SKM-1 (cell line): Measurements from ENCODE around the gene SCCPDH.
A peak's percentile ranks its signal among the peaks of the same experiment; 100 is the strongest.
"Not testable (repeated sequence)": the region's sequence is repeated elsewhere in the genome, so short reads cannot be mapped to it uniquely, and the experiment has no call there.

Experiments used
- DNase-seq: peaks from one replicate; lab custom pipeline; 2025; ENCODE audit not compliant: unreplicated experiment; lab: John Stamatoyannopoulos, UW

SCCPDH gene

GRCh38 chr1:246705368-246705767 is 18.8 kb upstream of the SCCPDH start:
- DNase-seq, result no peak

- DNase-seq, result no peak
Measured at GRCh38 chr1:246708166-246708565, 16.0 kb upstream of the SCCPDH start.

- DNase-seq, result no peak
Measured at GRCh38 chr1:246709196-246709595, 15.0 kb upstream of the SCCPDH start.

GRCh38 chr1:246709835-246710234 is 14.4 kb upstream of the SCCPDH start:
- DNase-seq, result peak; percentile 58

- no peak for DNase-seq
Measured at GRCh38 chr1:246711548-246712003, 12.6 kb upstream of the SCCPDH start.

- DNase-seq, result not testable (repeated sequence)
Measured at GRCh38 chr1:246712428-246712827, 11.8 kb upstream of the SCCPDH start.

- not testable (repeated sequence) for DNase-seq
Measured at GRCh38 chr1:246719361-246719760, 4.8 kb upstream of the SCCPDH start.

- DNase-seq, result not testable (repeated sequence)
Measured at GRCh38 chr1:246720814-246721213, 3.4 kb upstream of the SCCPDH start.

- DNase-seq, result no peak
Measured at GRCh38 chr1:246722720-246723119, 1.5 kb upstream of the SCCPDH start.

- DNase-seq, result no peak
Measured at GRCh38 chr1:246724731-246725095, 504 bp downstream of the SCCPDH start.

- DNase-seq, result no peak
Measured at GRCh38 chr1:246725191-246725590, 982 bp downstream of the SCCPDH start.

GRCh38 chr1:246726255-246726679 is 2.1 kb downstream of the SCCPDH start:
- DNase-seq, result no peak

- DNase-seq, result no peak
Measured at GRCh38 chr1:246726881-246727280, 2.7 kb downstream of the SCCPDH start.

- no peak for DNase-seq
Measured at GRCh38 chr1:246727594-246727993, 3.4 kb downstream of the SCCPDH start.

GRCh38 chr1:246728311-246728710 is 4.1 kb downstream of the SCCPDH start:
- DNase-seq, result no peak

- DNase-seq, result not testable (repeated sequence)
Measured at GRCh38 chr1:246729040-246729439, 4.8 kb downstream of the SCCPDH start.

- DNase-seq, result no peak
Measured at GRCh38 chr1:246730839-246731238, 6.6 kb downstream of the SCCPDH start.

- DNase-seq, result not testable (repeated sequence)
Measured at GRCh38 chr1:246731873-246732272, 7.7 kb downstream of the SCCPDH start.

GRCh38 chr1:246733704-246734103 is 9.5 kb downstream of the SCCPDH start:
- DNase-seq, result no peak

- DNase-seq, result no peak
Measured at GRCh38 chr1:246734866-246735265, 10.7 kb downstream of the SCCPDH start.

GRCh38 chr1:246735735-246736134 is 11.5 kb downstream of the SCCPDH start:
- no peak for DNase-seq

GRCh38 chr1:246742396-246742795 is 18.2 kb downstream of the SCCPDH start:
- DNase-seq, result no peak

GRCh38 chr1:246746155-246746554 is 21.9 kb downstream of the SCCPDH start:
- DNase-seq, result not testable (repeated sequence)

- no peak for DNase-seq
Measured at GRCh38 chr1:246748006-246748405, 23.8 kb downstream of the SCCPDH start.
